Thoracic aorta (tissue), 2 donors: ENCODE results near the gene SLC44A5. TPM values are rescaled to one million over a fixed set of nuclear protein-coding genes. Genes with fewer than 3 reads are reported as not detected.
"Not testable (repeated sequence)": the region's sequence is repeated elsewhere in the genome, so short reads cannot be mapped to it uniquely, and the experiment has no call there.

Source experiments
- ATAC-seq: fragments of 150-250 bp; one replicate; pipeline ENCODE4 v1.8.0; 2017; ENCODE audit warnings: low read depth; ENCODE audit not compliant: insufficient number of reproducible peaks, low FRiP score
- DNase-seq: peaks from one replicate; pipeline ENCODE4 v3.0.0-alpha.2; 2020; ENCODE audit warnings: low spot score
- H3K27ac ChIP-seq, 2 donors: fragments of 200-600 bp; sonication (generic); 1 replicate in 1 of 2; 2 replicates in 1 of 2; pipeline ENCODE4 v1.5.1; 2016; ENCODE audit warnings: mild to moderate bottlenecking in 2 of 2, moderate library complexity in 2 of 2
- H3K27me3 ChIP-seq: fragments of 200-600 bp; sonication (generic); replicated peaks from 2 replicates; pipeline ENCODE4 v1.6.0; 2016; ENCODE audit warnings: mild to moderate bottlenecking; ENCODE audit not compliant: insufficient read depth
- H3K36me3 ChIP-seq: fragments of 200-600 bp; sonication (generic); one replicate; pipeline ENCODE4 v1.5.1; 2016
- H3K4me1 ChIP-seq, 2 donors: fragments of 200-600 bp; sonication (generic); 1 replicate in 1 of 2; 2 replicates in 1 of 2; pipeline versions ENCODE4 v1.5.1 to v1.6.0; 2016; ENCODE audit warnings: low read depth in 2 of 2, mild to moderate bottlenecking in 1 of 2; ENCODE audit not compliant: control insufficient read depth in 1 of 2
- H3K4me3 ChIP-seq: fragments of 200-600 bp; sonication (generic); 2 replicates; pipeline ENCODE4 v1.5.1; 2016; ENCODE audit warnings: mild to moderate bottlenecking
- H3K9me3 ChIP-seq: fragments of 200-600 bp; sonication (generic); 2 replicates; pipeline ENCODE4 v1.5.1; 2016
- CTCF ChIP-seq: fragments of 200-600 bp; sonication (generic); IDR thresholded peaks from one replicate; pipeline ENCODE4 v1.5.1; 2019; ENCODE audit warnings: antibody characterized with exemption
- total RNA-seq, 2 donors: library from RNA; depleted of rRNA; stranded (reverse); fragments of >200 nt; gene quantifications; one replicate each; pipeline versions ENCODE4 v1.1.0 to v1.2.3, GENCODE V29; 2016

SLC44A5 gene
- under 1 TPM; 0.28 to 0.68 TPM for total RNA-seq

- H3K27ac ChIP-seq: no peak within 1 kb of the TSS
- no peaks in the 10 kb centered on the region for H3K36me3 ChIP-seq
- H3K9me3 ChIP-seq: no peaks in the 10 kb centered on the region
- no peaks in the 10 kb centered on the region for H3K27me3 ChIP-seq
- ATAC-seq (no peak), DNase-seq (no peak)
- no peak for TF ChIP-seq CTCF
- no peak within 1 kb of the TSS for H3K4me3 ChIP-seq
- peaks cover 0 to 17% of the 10 kb centered on the region in 2 donors for H3K4me1 ChIP-seq
Measured at GRCh38 chr1:75611014-75611413, at the start of gene SLC44A5. SLC44A5 (minus strand) TSS chr1:75611114; CDS start chr1:75541447, 69,667 bp downstream.

DNA sequence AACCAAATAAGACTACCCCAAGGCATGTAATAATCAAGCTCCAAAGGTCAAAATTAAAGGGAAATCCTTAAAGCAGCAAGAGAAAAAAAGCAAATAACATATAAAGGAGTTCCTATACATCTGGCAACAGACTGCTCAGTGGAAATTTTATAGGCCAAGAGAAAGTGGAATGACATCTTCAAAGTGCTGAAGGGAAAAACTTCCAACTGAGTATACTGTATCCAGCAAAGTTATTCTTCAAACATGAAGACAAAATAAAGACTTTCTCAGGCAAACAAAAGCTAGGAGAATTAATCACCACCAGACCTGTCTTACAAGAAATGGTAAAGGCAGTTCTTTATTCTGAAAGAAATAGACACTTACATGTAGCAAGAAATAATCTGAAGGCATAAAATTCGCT is 45.0 kb upstream of the SLC44A5 start:
- Histone ChIP-seq H3K4me1 (no peaks in the 10 kb centered on the region), H3K27me3 (no peaks in the 10 kb centered on the region), H3K36me3 (no peaks in the 10 kb centered on the region), H3K9me3 (peaks cover 6% of the 10 kb centered on the region), H3K27ac (no peak overlapping the region), H3K4me3 (no peak overlapping the region)
- ATAC-seq: no peak
- TF ChIP-seq CTCF: no peak
- DNase-seq: no peak

DNA sequence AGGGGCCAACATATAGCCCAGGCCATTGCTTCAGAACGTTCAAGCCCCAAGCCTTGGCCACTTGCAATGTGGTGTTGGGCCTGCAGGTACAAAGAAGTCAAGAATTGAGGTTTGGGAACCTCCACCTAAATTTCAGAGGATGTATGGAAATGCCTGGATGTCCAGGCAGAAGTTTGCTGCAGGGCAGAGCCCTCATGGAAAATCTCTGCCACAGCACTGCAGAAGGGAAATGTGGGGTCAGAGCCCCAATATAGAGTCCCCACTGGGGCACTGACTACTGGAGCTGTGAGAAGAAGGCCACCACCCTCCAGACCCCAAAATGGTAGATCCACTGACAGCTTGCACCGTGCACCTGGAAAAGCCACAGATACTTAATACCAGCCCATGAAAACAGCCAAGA is 36.3 kb upstream of the SLC44A5 start:
- not testable (repeated sequence) for H3K36me3 ChIP-seq, H3K27ac ChIP-seq, ATAC-seq, H3K4me3 ChIP-seq, DNase-seq, H3K4me1 ChIP-seq, H3K27me3 ChIP-seq, H3K9me3 ChIP-seq

DNA sequence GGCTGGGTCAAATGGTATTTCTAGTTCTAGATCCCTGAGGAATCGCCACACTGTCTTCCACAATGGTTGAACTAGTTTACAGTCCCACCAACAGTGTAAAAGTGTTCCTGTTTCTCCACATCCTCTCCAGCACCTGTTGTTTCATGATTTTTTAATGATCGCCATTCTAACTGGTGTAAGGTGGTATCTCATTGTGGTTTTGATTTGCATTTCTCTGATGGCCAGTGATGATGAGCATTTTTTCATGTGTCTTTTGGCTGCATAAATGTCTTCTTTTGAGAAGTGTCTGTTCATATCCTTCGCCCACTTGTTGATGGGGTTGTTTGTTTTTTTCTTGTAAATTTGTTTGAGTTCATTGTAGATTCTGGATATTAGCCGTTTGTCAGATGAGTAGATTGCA is 34.2 kb upstream of the SLC44A5 start:
- not testable (repeated sequence) for DNase-seq, H3K9me3 ChIP-seq, H3K27me3 ChIP-seq, H3K4me3 ChIP-seq, H3K4me1 ChIP-seq, ATAC-seq, H3K27ac ChIP-seq, H3K36me3 ChIP-seq

DNA sequence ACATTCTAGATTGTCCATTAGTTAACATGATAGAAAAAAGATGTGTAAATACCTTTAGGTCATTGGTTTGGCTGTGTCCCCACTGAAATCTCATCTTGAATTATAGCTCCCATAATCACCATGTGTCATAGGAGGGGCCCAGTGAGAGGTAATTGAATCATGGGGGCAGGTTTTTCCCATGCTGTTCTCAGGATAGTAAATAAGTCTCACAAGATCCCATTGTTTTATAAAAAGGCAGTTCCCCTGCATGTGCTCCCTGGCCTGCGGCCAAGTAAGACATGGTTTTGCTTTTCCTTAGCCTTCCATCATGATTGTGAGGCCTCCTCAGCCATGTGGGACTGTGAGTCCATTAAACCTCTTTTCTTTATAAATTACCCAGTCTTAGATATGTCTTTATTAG is 32.5 kb upstream of the SLC44A5 start:
- no peak for ATAC-seq
- Histone ChIP-seq H3K4me1 (no peaks in the 10 kb centered on the region), H3K27me3 (no peaks in the 10 kb centered on the region), H3K9me3 (peaks cover 3% of the 10 kb centered on the region), H3K4me3 (no peak overlapping the region), H3K36me3 (no peaks in the 10 kb centered on the region), H3K27ac (no peak overlapping the region)
- no peak for TF ChIP-seq CTCF
- DNase-seq: no peak

GRCh38 chr1:75641325-75641724 is 30.4 kb upstream of the SLC44A5 start:
- Histone ChIP-seq H3K27ac (no peak overlapping the region), H3K27me3 (no peaks in the 10 kb centered on the region), H3K4me3 (no peak overlapping the region), H3K9me3 (no peaks in the 10 kb centered on the region), H3K36me3 (no peaks in the 10 kb centered on the region), H3K4me1 (no peaks in the 10 kb centered on the region)
- DNase-seq (no peak), ATAC-seq (no peak)
- TF ChIP-seq CTCF: no peak
